Right ventricle myocardium inferior (tissue), 1 donor: ENCODE data around the gene ACVRL1. TPM values are rescaled to one million over a fixed set of nuclear protein-coding genes. Genes with fewer than 3 reads are reported as not detected.

Experiments used
- ATAC-seq: fragments of 200-7000 bp; cut with Tn5 transposase; one replicate; pipeline ENCODE4 v1.9.1; 2020; ENCODE audit warnings: mild to moderate bottlenecking, moderate library complexity
- DNase-seq: peaks from one replicate; pipeline ENCODE4 v3.0.0; 2021; ENCODE audit errors: missing footprints
- intact Hi-C: fragments of 100-400 bp; cut with DNase I; formaldehyde crosslinking; loops from one replicate; pipeline ENCODE4 v1.11.0; 2022
- total RNA-seq: library from RNA; stranded (reverse); fragmentation: NEBNext Ultra II Directional; extraction: Animal tissue kit (Norgen Biotek cat#: 25700); gene quantifications from one replicate; pipeline ENCODE4 v1.2.1, GENCODE V29; 2021
- donor health status: DM: no; HTN: yes; CAD: no; lungs with severe emphysema.

The ACVRL1 gene
- total RNA-seq, 1 donor from 2014 or later, result 49.6 TPM

- intact Hi-C loops, result no loop called here
- ATAC-seq (no peak), DNase-seq (no peak)
Measured at GRCh38 chr12:51972422-51972812, 65.1 kb downstream of the ACVRL1 start.

DNA sequence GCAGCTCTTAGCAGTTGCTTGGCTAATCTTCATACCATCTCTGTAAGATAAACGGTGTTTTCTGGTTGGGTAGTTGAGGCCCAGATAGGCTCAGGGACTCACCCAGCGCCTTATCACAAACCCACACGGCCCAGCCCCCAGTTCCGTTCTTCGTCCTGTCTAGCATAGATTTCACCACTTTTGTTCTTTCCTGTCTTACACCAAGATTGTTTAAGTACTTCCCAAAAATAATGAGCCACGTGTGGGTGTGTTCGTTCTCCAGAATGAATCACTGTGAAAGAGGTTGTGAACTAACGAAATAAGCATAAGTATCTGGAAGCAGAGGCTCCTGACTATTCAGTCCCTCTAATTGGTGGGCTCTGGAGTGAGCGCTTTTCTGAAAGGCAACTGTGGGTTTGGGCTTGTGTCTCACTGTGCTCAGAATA, 65.6 kb downstream of the ACVRL1 start:
- peak; percentile 55 for ATAC-seq
- no peak for DNase-seq
- intact Hi-C loops, result no loop called here

Other genes starting within 250 kb of the ACVRL1 start
- gene FIGNL2, start 58.8 kb upstream of the ACVRL1 start, total RNA-seq, result 0.22 TPM
- gene ANKRD33, start 19.4 kb upstream of the ACVRL1 start, total RNA-seq, result not detected
- gene ACVR1B, start 44.2 kb downstream of the ACVRL1 start, total RNA-seq, result 10.8 TPM
- 20.3 TPM for gene TAMALIN, start 99.4 kb downstream of the ACVRL1 start, total RNA-seq
- gene NR4A1, start 143.9 kb downstream of the ACVRL1 start, total RNA-seq, result 40.6 TPM
- 24.9 TPM for gene ATG101, start 162.5 kb downstream of the ACVRL1 start, total RNA-seq
- gene SMIM41, start 172.2 kb downstream of the ACVRL1 start, total RNA-seq, result 0.16 TPM